Activated B cell treated with CpG ODN at 0.5 μM for 24 hours (primary cell): Measurements from ENCODE around the gene RAB26. TPM values are rescaled to one million over a fixed set of nuclear protein-coding genes. Genes with fewer than 3 reads are reported as not detected.
A peak's percentile ranks its signal among the peaks of the same experiment; 100 is the strongest.
"Not testable (repeated sequence)": the region's sequence is repeated elsewhere in the genome, so short reads cannot be mapped to it uniquely, and the experiment has no call there.

Experiments
- ATAC-seq: fragments of 200-7000 bp; cut with Tn5 transposase; one replicate; pipeline ENCODE4 v1.10.0; 2021; ENCODE audit warnings: low read depth, mild to moderate bottlenecking, moderate library complexity
- CTCF ChIA-PET: fragments of 350-600 bp; sonication (Branson Sonifier 250); formaldehyde crosslinking; loops from one replicate; lab custom pipeline; 2021; ENCODE audit warnings: antibody characterized with exemption; lab: Charles Lee
- POLR2A ChIA-PET: fragments of 350-600 bp; sonication (Branson Sonifier 250); formaldehyde crosslinking; loops from one replicate; lab custom pipeline; 2021; ENCODE audit warnings: antibody characterized with exemption; lab: Charles Lee
- DNase-seq: peaks from one replicate; pipeline ENCODE4 v3.0.0; 2022
- H3K27ac Mint-ChIP-seq: one replicate; pipeline ENCODE4 v1.8.0; 2020; ENCODE audit warnings: mixed read lengths
- H3K27me3 Mint-ChIP-seq: one replicate; pipeline ENCODE4 v1.8.0; 2021; ENCODE audit warnings: mixed read lengths
- H3K36me3 Mint-ChIP-seq: one replicate; pipeline ENCODE4 v1.8.0; 2021; ENCODE audit warnings: low read depth, mixed read lengths
- H3K4me1 Mint-ChIP-seq: one replicate; pipeline ENCODE4 v1.8.0; 2021; ENCODE audit warnings: mixed read lengths
- H3K4me3 Mint-ChIP-seq: one replicate; pipeline ENCODE4 v1.8.0; 2020; ENCODE audit warnings: mild to moderate bottlenecking, mixed read lengths
- H3K9me3 Mint-ChIP-seq: one replicate; pipeline ENCODE4 v1.8.0; 2020; ENCODE audit warnings: mixed read lengths
- intact Hi-C: fragments of 100-400 bp; cut with micrococcal nuclease; formaldehyde crosslinking; loops from one replicate; pipeline ENCODE4 v1.15.1; 2024
- total RNA-seq: library from RNA; stranded (reverse); gene quantifications from 2 replicates; pipeline ENCODE4 v1.2.3, GENCODE V29; 2022

RAB26 gene
- total RNA-seq, 1 donor from 2014 or later: not detected

- ATAC-seq, H3K4me3 Mint-ChIP-seq, H3K27ac Mint-ChIP-seq, H3K27me3 Mint-ChIP-seq, POLR2A ChIA-PET, H3K9me3 Mint-ChIP-seq, H3K36me3 Mint-ChIP-seq, DNase-seq: not testable (repeated sequence)
- intact Hi-C loops: loop anchor here (5.0 kb wide), 1 partner anchor 77 kb away; the partner anchor contains the start of genes NTHL1 and TSC2
- CTCF ChIA-PET: interaction anchor here (0.6 kb wide), 1 partner anchor 17 kb away, joined by 3 read pairs; no protein-coding TSS in a partner anchor
- peaks cover 25% of the 10 kb centered on the region for H3K4me1 Mint-ChIP-seq
Measured at GRCh38 chr16:2123706-2124376, 24.6 kb upstream of the RAB26 start.

- H3K27ac Mint-ChIP-seq, H3K27me3 Mint-ChIP-seq, ATAC-seq, H3K4me3 Mint-ChIP-seq, POLR2A ChIA-PET, H3K9me3 Mint-ChIP-seq, DNase-seq, CTCF ChIA-PET, H3K36me3 Mint-ChIP-seq: not testable (repeated sequence)
- peaks cover 27% of the 10 kb centered on the region for H3K4me1 Mint-ChIP-seq
- intact Hi-C loops: loop anchor here (5.0 kb wide), 1 partner anchor 77 kb away; the partner anchor contains the start of genes NTHL1 and TSC2
Measured at GRCh38 chr16:2124377-2124693, 24.1 kb upstream of the RAB26 start.

GRCh38 chr16:2124694-2125444 lies 23.6 kb upstream of the RAB26 start:
- H3K27me3 Mint-ChIP-seq, POLR2A ChIA-PET, CTCF ChIA-PET, H3K9me3 Mint-ChIP-seq, H3K36me3 Mint-ChIP-seq, H3K27ac Mint-ChIP-seq, DNase-seq, H3K4me3 Mint-ChIP-seq, ATAC-seq: not testable (repeated sequence)
- intact Hi-C loops: loop anchor here (5.0 kb wide), 1 partner anchor 78 kb away; the partner anchor contains the start of genes NTHL1 and TSC2
- H3K4me1 Mint-ChIP-seq: peaks cover 27% of the 10 kb centered on the region

DNA sequence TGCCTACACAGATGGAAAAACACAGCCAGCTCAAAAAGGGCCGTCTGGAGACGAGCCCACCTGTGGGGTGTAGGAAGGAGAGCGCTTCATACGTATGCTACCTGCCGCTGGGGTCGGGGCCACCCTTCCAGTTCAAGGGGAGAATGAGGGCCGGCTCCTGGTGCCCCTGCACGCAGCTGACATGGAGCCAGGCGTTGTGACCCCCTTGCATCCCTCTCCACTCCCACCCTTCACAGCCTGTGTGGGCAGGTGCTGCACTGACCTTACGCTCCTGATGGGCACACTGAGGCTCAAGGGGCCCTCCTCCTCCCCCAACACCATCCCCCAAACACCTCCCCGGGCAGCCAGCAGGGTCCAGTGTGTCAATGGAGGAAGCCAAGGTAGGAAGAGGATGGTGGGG lies 22.8 kb upstream of the RAB26 start:
- H3K36me3 Mint-ChIP-seq, H3K4me3 Mint-ChIP-seq, POLR2A ChIA-PET, H3K27me3 Mint-ChIP-seq, DNase-seq, H3K9me3 Mint-ChIP-seq, H3K27ac Mint-ChIP-seq, ATAC-seq, intact Hi-C loops, CTCF ChIA-PET: not testable (repeated sequence)
- peaks cover 27% of the 10 kb centered on the region for H3K4me1 Mint-ChIP-seq

DNA sequence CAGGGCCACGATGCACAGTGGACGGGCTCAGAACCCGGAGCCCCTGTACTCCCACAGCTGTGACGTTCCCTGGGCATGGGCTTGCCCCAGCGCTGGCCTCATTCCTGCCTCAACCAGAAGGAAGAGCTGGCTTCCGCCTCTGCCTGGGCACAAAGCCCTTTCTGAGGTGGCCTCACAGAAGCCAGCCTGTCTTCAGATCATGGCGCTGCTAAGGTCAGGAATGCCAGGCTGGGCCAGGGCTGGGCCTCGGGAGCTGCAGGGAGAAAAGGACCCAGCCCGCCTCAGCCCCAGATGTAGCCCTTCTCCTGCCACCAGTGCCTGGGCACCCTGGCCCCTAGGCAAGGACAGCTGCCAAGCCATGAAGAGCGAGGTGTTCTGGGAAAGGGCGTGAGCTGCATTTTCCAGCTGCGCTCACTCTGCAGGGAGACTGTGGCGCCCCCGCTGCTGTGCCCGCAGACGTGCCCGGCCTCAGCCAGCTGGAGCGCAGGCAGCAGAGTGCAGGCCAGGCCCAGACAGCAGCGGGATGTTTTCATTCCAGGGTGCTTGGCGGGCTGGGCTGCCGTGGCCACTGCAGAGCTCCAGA lies 22.2 kb upstream of the RAB26 start:
- intact Hi-C loops, H3K27ac Mint-ChIP-seq, H3K9me3 Mint-ChIP-seq, ATAC-seq, H3K36me3 Mint-ChIP-seq, H3K27me3 Mint-ChIP-seq, CTCF ChIA-PET, DNase-seq, H3K4me3 Mint-ChIP-seq: not testable (repeated sequence)
- POLR2A ChIA-PET: interaction anchor here (1.1 kb wide), 1 partner anchor 29 kb away, joined by 3 read pairs; the partner anchor contains the start of gene TRAF7
- H3K4me1 Mint-ChIP-seq: peaks cover 27% of the 10 kb centered on the region

- H3K4me3 Mint-ChIP-seq, H3K36me3 Mint-ChIP-seq, H3K27me3 Mint-ChIP-seq, CTCF ChIA-PET, DNase-seq, ATAC-seq, H3K9me3 Mint-ChIP-seq, H3K27ac Mint-ChIP-seq, intact Hi-C loops: not testable (repeated sequence)
- POLR2A ChIA-PET: interaction anchor here (1.1 kb wide), 1 partner anchor 28 kb away, joined by 3 read pairs; the partner anchor contains the start of gene TRAF7
- peaks cover 25% of the 10 kb centered on the region for H3K4me1 Mint-ChIP-seq
Measured at GRCh38 chr16:2126928-2127556, 21.4 kb upstream of the RAB26 start.

- DNase-seq, H3K36me3 Mint-ChIP-seq, ATAC-seq, intact Hi-C loops, H3K9me3 Mint-ChIP-seq, CTCF ChIA-PET, H3K27ac Mint-ChIP-seq, POLR2A ChIA-PET, H3K4me3 Mint-ChIP-seq, H3K27me3 Mint-ChIP-seq: not testable (repeated sequence)
- H3K4me1 Mint-ChIP-seq: peaks cover 25% of the 10 kb centered on the region
Measured at GRCh38 chr16:2127630-2128280, 20.7 kb upstream of the RAB26 start.

- DNase-seq, CTCF ChIA-PET, intact Hi-C loops, POLR2A ChIA-PET, H3K27me3 Mint-ChIP-seq, H3K27ac Mint-ChIP-seq, H3K9me3 Mint-ChIP-seq, ATAC-seq, H3K4me3 Mint-ChIP-seq, H3K36me3 Mint-ChIP-seq: not testable (repeated sequence)
- peaks cover 25% of the 10 kb centered on the region for H3K4me1 Mint-ChIP-seq
Measured at GRCh38 chr16:2129251-2129650, 19.2 kb upstream of the RAB26 start.

DNA sequence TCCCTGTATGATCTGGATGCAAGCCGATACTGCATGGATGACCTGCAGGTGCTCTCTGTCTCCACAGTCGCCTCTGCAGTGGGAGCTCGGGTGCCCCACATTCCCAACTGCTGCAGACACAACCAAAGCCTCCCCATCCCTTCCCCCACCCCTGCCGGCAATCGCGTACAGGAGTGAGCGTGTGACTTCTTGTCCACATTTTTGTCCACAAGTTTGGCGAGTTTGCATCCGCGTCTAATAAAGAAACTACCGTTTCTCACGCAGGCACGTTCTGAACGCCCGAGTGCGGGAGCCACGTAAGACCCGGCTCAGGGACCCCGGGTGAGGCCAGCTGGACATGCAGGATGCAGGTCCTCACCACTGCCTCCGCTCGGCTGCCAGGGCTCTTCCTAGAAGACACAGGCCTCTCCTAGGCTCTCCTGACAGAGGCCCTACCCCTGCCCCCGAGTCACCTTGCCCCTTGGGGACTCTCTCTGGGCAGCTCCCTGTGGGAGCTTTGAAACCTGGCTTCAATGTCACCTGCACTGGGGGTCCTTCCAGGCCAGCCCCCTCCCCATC lies 18.5 kb upstream of the RAB26 start:
- H3K36me3 Mint-ChIP-seq, H3K4me3 Mint-ChIP-seq, DNase-seq, POLR2A ChIA-PET, ATAC-seq, H3K27me3 Mint-ChIP-seq, CTCF ChIA-PET, intact Hi-C loops, H3K27ac Mint-ChIP-seq, H3K9me3 Mint-ChIP-seq: not testable (repeated sequence)
- peaks cover 28% of the 10 kb centered on the region for H3K4me1 Mint-ChIP-seq

DNA sequence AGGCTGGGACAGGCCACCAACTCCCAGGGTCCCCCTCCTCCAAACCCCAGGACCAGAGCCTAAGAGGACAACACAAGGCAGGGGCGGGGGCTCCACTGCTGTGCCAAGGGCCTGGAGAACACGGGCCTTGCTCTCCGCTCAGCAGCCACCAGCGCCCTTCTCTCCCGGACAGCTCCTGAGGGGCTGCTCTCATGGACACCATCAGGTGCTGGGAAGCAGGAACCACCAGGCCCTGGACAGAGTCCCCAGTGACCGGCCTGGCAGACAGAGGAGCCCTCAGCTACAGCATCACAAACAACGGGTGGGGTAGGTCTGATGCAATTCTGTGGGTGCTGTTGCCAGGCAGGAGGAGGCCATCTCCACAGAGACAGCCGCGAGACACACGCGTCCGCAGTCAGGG lies 14.6 kb upstream of the RAB26 start:
- H3K27ac Mint-ChIP-seq, H3K36me3 Mint-ChIP-seq, H3K27me3 Mint-ChIP-seq, POLR2A ChIA-PET, CTCF ChIA-PET, H3K4me3 Mint-ChIP-seq, intact Hi-C loops, H3K9me3 Mint-ChIP-seq, DNase-seq, ATAC-seq: not testable (repeated sequence)
- peaks cover 13% of the 10 kb centered on the region for H3K4me1 Mint-ChIP-seq

- H3K27me3 Mint-ChIP-seq, H3K36me3 Mint-ChIP-seq, H3K9me3 Mint-ChIP-seq, H3K27ac Mint-ChIP-seq, CTCF ChIA-PET, DNase-seq, intact Hi-C loops, ATAC-seq, POLR2A ChIA-PET: not testable (repeated sequence)
- Mint-ChIP-seq H3K4me3 (peak overlapping the region; percentile 77), H3K4me1 (peaks cover 11% of the 10 kb centered on the region)
Measured at GRCh38 chr16:2135071-2135470, 13.4 kb upstream of the RAB26 start.
